Measurements from ENCODE around the gene KLHL29. TPM values are rescaled to one million over a fixed set of nuclear protein-coding genes. Genes with fewer than 3 reads are reported as not detected.

Gene KLHL29
- total and polyA plus RNA-seq, 4 donors = 0.29 to 2.3 (median 0.68) TPM

GRCh38 chr2:23516520-23517256 lies 131.7 kb downstream of the KLHL29 start:
- Histone ChIP-seq H3K9ac (ENCODE audit: low read depth in 1 of 2, low read length in 2 of 2) (no peak overlapping the region), H3K27ac (ENCODE audit: low read depth in 1 of 2, low read length in 2 of 2) (no peak overlapping the region), H3K9me3 (ENCODE audit: control insufficient read depth in 4 of 4, low read length in 3 of 4) (no peaks in the 10 kb centered on the region), H3K36me3 (ENCODE audit: control insufficient read depth in 4 of 4, insufficient read depth in 3 of 4, low read depth in 1 of 4, low read length in 3 of 4) (no peaks in the 10 kb centered on the region), H3K27me3 (ENCODE audit: control insufficient read depth in 4 of 4, insufficient read depth in 4 of 4, low read length in 3 of 4) (no peaks in the 10 kb centered on the region), H3K4me1 (ENCODE audit: control insufficient read depth in 4 of 4, insufficient read depth in 4 of 4, low read length in 3 of 4) (no peaks in the 10 kb centered on the region), H3K4me3 (ENCODE audit: low read depth in 1 of 3, low read length in 3 of 3) (no peak overlapping the region)
- DNase-seq (ENCODE audit: low spot score) = no peak
- WGBS = 87% methylated on average over 19 of the region's 19 CpGs
- TF ChIP-seq, protein P1, sequence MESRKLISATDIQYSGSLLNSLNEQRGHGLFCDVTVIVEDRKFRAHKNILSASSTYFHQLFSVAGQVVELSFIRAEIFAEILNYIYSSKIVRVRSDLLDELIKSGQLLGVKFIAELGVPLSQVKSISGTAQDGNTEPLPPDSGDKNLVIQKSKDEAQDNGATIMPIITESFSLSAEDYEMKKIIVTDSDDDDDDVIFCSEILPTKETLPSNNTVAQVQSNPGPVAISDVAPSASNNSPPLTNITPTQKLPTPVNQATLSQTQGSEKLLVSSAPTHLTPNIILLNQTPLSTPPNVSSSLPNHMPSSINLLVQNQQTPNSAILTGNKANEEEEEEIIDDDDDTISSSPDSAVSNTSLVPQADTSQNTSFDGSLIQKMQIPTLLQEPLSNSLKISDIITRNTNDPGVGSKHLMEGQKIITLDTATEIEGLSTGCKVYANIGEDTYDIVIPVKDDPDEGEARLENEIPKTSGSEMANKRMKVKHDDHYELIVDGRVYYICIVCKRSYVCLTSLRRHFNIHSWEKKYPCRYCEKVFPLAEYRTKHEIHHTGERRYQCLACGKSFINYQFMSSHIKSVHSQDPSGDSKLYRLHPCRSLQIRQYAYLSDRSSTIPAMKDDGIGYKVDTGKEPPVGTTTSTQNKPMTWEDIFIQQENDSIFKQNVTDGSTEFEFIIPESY (IDR thresholded peaks at IDR 0.05) = no peak
- no peak for TF ChIP-seq NR2F2 (IDR thresholded peaks at IDR 0.05)
- no peak for TF ChIP-seq HNF4A (conservative IDR thresholded peaks at IDR 0.05)
- TF ChIP-seq HNF4G (IDR thresholded peaks at IDR 0.05) = no peak
- no peak for TF ChIP-seq JUND (IDR thresholded peaks at IDR 0.05)
- TF ChIP-seq RAD21 (IDR thresholded peaks at IDR 0.05) = no peak
- no peak for TF ChIP-seq YY1 (IDR thresholded peaks at IDR 0.05)
- no peak for TF ChIP-seq RXRA (IDR thresholded peaks at IDR 0.05)
- no peak for TF ChIP-seq GABPA (IDR thresholded peaks at IDR 0.05 in 1 of 2, conservative IDR thresholded peaks at IDR 0.05 in 1 of 2)
- TF ChIP-seq EGR1 (IDR thresholded peaks at IDR 0.05; ENCODE audit: low read depth in 2 of 2) = no peak
- TF ChIP-seq, protein P2, sequence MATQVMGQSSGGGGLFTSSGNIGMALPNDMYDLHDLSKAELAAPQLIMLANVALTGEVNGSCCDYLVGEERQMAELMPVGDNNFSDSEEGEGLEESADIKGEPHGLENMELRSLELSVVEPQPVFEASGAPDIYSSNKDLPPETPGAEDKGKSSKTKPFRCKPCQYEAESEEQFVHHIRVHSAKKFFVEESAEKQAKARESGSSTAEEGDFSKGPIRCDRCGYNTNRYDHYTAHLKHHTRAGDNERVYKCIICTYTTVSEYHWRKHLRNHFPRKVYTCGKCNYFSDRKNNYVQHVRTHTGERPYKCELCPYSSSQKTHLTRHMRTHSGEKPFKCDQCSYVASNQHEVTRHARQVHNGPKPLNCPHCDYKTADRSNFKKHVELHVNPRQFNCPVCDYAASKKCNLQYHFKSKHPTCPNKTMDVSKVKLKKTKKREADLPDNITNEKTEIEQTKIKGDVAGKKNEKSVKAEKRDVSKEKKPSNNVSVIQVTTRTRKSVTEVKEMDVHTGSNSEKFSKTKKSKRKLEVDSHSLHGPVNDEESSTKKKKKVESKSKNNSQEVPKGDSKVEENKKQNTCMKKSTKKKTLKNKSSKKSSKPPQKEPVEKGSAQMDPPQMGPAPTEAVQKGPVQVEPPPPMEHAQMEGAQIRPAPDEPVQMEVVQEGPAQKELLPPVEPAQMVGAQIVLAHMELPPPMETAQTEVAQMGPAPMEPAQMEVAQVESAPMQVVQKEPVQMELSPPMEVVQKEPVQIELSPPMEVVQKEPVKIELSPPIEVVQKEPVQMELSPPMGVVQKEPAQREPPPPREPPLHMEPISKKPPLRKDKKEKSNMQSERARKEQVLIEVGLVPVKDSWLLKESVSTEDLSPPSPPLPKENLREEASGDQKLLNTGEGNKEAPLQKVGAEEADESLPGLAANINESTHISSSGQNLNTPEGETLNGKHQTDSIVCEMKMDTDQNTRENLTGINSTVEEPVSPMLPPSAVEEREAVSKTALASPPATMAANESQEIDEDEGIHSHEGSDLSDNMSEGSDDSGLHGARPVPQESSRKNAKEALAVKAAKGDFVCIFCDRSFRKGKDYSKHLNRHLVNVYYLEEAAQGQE (IDR thresholded peaks at IDR 0.05) = no peak
- TF ChIP-seq, protein P3, sequence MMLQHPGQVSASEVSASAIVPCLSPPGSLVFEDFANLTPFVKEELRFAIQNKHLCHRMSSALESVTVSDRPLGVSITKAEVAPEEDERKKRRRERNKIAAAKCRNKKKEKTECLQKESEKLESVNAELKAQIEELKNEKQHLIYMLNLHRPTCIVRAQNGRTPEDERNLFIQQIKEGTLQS (IDR thresholded peaks at IDR 0.05) = no peak

- WGBS = 93% methylated on average over 13 of the region's 13 CpGs
- H3K27me3 ChIP-seq (ENCODE audit: control insufficient read depth in 4 of 4, insufficient read depth in 4 of 4, low read length in 3 of 4) = no peaks in the 10 kb centered on the region
- no peak overlapping the region for H3K9ac ChIP-seq (ENCODE audit: low read depth in 1 of 2, low read length in 2 of 2)
- no peak for DNase-seq (ENCODE audit: low spot score)
- H3K4me3 ChIP-seq (ENCODE audit: low read depth in 1 of 3, low read length in 3 of 3) = no peak overlapping the region
- no peaks in the 10 kb centered on the region for H3K4me1 ChIP-seq (ENCODE audit: control insufficient read depth in 4 of 4, insufficient read depth in 4 of 4, low read length in 3 of 4)
- TF ChIP-seq SP1 (IDR thresholded peaks at IDR 0.05) = no peak
- TF ChIP-seq TAF1 (conservative IDR thresholded peaks at IDR 0.05) = no peak
- TF ChIP-seq, protein P2 (IDR thresholded peaks at IDR 0.05) = no peak
- TF ChIP-seq GABPA (IDR thresholded peaks at IDR 0.05 in 1 of 2, conservative IDR thresholded peaks at IDR 0.05 in 1 of 2) = no peak
- TF ChIP-seq NR2F2 (IDR thresholded peaks at IDR 0.05) = no peak
- TF ChIP-seq RXRA (IDR thresholded peaks at IDR 0.05) = no peak
- no peak for TF ChIP-seq JUND (IDR thresholded peaks at IDR 0.05)
- TF ChIP-seq, protein P4, sequence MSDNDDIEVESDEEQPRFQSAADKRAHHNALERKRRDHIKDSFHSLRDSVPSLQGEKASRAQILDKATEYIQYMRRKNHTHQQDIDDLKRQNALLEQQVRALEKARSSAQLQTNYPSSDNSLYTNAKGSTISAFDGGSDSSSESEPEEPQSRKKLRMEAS (IDR thresholded peaks at IDR 0.05) = no peak
- H3K27ac ChIP-seq (ENCODE audit: low read depth in 1 of 2, low read length in 2 of 2) = no peak overlapping the region
- H3K9me3 ChIP-seq (ENCODE audit: control insufficient read depth in 4 of 4, low read length in 3 of 4) = no peaks in the 10 kb centered on the region
- H3K36me3 ChIP-seq (ENCODE audit: control insufficient read depth in 4 of 4, insufficient read depth in 3 of 4, low read depth in 1 of 4, low read length in 3 of 4) = no peaks in the 10 kb centered on the region
Measured at GRCh38 chr2:23518481-23519333, 133.7 kb downstream of the KLHL29 start.

Data from liver (tissue), 9 donors.